NCI-H187 (cell line): ENCODE measurements around the gene SRBD1.

Experiments used
- DNase-seq, 2 experiments: peaks; one replicate each; lab custom pipeline; 2025; lab: John Stamatoyannopoulos, UW

The SRBD1 gene

GRCh38 chr2:45379399-45380087, 231.5 kb downstream of the SRBD1 start:
- DNase-seq: no peak

- no peak for DNase-seq
Measured at GRCh38 chr2:45373534-45373933, 237.5 kb downstream of the SRBD1 start.

DNA sequence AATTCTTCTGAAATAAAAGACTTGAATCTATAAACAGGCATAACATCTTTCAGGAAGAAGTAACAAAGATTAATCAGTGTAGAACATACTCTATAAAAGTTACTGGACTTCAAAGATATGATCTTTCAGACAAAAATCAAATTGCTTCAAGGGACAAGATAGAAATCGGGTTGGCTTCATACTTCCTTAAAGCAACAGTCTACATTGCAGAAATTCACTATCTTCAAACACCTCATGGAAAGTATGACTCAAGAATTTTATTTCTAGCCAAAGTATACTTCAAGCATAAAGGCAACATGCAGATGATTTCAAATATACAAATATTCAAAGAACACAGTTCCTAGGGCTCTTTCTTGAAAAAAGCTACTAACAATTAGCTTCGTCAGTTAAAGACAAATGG, 240.7 kb downstream of the SRBD1 start:
- DNase-seq: no peak

DNA sequence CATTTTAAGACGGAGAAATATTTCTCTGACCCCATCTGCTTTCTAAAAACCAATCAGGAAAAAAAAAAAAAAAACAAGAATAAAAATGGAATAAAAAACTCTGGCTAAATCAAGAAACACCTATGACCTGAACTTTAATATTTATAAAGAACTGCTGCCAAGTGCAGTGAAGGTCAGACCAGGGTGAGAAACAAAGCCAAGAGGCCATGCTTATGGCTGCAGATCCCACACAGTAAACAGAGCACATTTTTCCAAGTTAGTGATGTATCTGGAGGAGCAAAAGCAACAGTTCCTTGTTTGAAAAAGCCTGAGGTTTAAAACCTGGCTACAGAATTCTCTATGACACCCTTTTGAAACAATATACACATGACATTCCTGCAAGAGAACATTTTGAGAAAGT, 242.3 kb downstream of the SRBD1 start:
- DNase-seq: no peak

DNA sequence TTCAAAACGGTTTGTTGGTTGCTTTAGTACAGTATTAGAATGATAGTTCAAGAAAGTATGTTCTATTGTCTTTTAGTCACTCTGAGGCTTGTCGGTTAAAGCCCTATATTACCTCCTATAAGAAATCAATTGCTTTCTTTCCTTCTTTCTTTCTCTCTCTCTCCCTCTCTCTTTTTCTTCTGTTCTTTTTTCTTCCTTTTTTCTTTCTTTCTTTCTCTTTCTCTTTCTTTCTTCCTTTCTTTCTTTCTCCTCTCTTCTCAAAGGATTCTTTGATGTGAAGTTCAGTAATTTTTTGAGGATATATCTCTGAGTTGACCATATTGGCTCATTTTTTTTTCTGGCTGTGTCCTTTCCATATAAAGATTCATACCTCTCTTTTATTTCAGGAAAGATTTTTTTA, 249.4 kb downstream of the SRBD1 start:
- no peak for DNase-seq

DNA sequence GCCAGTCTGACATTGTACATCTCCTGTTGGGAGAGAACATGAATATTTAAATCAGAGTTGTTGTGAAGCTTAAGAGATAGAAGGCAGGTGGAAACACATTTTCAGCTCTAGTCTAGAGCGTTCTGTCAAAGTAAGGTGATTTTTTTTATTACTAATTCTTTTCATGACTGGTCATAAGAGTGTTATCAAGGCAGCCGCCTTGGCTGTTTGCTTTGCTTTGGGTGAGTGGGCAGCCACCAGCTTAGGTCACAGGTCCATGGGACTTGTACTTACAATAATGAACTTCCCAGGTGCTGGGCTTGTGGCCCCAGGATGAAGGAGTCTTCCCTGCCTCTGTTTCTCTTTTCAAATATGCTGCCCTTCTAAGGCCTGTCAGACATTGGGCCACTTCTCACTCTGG, 256.3 kb downstream of the SRBD1 start:
- no peak for DNase-seq

DNA sequence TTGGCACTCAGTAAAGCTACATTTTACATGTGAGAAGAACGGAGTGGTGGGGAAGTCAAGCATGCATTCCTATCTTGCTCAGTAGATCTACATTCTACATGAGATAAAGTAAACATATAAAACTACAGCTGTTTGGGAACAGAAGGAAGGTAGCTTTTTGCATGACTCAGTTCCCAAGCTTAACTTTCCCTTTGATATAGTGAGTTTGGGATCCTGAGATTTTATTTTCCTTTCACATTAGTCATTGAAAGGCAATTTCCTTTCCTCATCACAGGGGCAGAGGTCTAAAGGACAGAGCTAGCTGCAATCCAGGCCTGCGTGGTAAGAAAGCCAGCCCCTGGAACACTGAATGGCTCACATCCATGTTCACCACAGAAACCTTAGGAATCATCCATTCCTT, 257.2 kb downstream of the SRBD1 start:
- DNase-seq: no peak

GRCh38 chr2:45352506-45352905, 258.6 kb downstream of the SRBD1 start:
- DNase-seq: no peak

DNA sequence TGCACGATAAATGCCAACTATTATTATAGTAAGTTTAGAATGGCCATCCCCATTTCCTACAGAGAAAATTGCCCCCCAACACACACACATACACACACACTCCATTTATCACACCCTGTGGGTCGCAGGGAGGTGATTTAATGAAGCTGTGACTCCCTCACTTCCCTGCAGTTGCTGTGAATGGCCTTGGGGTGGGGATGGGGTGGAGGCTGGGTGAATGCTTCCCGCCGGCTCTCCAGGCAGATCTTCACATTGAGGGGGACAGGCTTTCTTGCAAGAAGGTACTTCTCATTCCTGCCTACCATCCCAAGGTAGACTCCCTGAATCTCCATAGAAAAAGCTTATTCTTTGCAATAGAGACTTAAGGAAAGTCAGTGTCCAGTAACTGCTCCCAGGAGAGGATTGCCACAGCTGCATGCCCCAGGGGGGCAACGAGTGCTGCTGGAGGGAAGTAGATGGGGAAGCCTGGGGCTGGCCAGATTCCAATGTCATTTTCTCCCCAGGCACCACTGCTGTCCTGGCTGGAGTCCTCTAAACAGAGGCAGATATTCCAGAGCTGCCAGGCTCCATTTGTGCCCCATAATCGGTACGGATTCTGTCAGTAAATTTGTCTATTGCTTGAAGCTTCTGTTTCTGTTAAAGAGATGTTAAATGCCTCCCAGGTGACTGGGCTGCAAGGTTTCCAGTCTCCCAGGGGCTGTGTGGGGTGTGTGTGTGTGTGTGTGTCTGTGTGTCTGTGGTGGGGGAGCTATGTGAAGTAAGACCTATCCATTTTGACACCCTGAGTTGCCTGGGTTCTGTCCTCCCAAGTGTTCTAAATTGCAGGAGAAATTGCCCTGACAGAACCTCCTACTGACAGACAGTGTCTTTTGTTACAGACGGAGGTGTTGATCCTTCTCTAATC, 265.5 kb downstream of the SRBD1 start:
- no peak for DNase-seq

GRCh38 chr2:45344502-45344901, 266.6 kb downstream of the SRBD1 start:
- DNase-seq: no peak

GRCh38 chr2:45344071-45344470, 267.0 kb downstream of the SRBD1 start:
- no peak for DNase-seq

DNA sequence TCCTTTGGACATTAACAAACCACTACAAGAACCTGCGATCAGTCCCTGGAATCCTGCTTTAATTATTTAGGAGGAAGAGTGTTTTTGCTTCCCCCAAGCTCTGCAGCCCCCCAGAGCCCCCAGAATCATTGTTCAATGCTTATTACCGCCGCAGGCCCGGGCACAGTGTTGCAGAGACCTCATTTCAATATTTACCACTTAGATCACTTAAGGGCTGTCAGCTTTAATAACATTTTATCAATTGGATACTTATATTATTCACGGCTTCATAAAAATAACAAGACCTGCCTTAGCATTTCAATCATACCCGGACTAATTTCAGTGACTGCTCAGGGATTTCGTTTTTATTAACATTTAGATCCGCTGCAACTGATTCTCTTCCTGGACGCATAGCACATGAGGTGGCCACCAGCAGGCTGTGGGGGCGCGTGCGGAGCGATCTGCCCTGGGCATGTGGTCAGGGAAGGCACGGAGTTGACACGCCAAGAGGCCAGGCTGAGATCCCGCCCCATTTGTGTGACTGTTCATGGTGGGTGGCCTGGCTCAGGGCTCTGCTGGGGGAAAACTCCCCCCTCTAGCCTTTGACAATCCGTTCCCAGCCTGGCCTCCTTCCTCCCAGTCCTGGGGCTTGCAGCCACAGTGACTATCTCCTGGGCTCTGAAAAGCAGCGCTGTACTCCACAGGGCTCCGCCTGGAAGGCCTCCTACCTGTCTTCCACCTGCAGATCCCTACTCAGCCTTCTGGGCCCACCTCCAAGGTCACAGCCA, 267.6 kb downstream of the SRBD1 start:
- DNase-seq: no peak

DNA sequence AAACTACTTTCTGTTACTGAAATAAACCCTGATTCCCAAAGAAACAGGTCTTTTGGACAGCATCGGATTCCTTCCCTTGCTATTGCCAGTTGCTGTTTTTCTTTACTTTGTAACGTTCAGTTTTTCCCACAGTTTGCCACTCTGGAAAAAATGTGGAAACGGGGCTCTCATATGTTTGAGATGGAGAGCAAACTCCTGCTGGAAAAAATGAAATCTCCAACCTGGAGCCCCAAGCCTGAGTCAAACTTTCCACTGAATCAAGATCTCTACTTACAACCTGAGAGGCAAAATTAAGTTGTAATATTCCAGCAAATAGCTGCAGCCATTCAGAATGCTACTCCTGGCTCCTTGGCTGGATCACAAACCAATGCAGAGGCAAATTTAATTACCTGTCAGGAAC, 270.7 kb downstream of the SRBD1 start:
- no peak for DNase-seq

DNA sequence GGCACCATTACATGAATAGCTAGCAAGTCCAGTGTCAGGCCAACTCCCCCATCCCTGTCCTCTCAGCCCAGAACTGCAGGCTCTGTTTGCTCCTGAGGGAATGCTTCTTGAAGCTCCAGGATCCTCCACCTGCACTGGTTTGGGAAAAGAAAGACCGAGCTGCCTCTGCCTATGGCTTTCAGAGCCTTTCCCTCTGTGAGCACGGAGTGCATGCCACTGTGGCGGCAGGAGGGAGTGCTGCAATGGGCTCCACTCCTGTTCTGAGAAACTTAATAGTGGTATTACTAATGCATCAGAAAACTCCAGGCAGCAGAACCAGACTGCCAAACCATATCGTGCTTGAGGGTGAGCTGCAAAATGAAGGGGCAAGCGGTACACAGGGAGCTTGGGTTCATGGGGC, 271.8 kb downstream of the SRBD1 start:
- DNase-seq: no peak
